Common myeloid progenitor, CD34-positive (primary cell): ENCODE data around the gene FOXP1.

Experiments
- CTCF ChIA-PET: fragments of 350-600 bp; sonication (Branson Sonifier 250); formaldehyde crosslinking; loops from one replicate; lab custom pipeline; 2021; ENCODE audit warnings: antibody characterized with exemption; lab: Charles Lee
- POLR2A ChIA-PET: fragments of 350-600 bp; sonication (Branson Sonifier 250); formaldehyde crosslinking; loops from one replicate; lab custom pipeline; 2021; ENCODE audit warnings: antibody characterized with exemption; lab: Charles Lee
- DNase-seq, 3 donors: peaks; one replicate each; pipeline versions ENCODE4 v3.0.0 to v3.0.0-alpha.2; 2013
- H3K27ac ChIP-seq, 2 experiments: 1 replicate in 1 of 2; 2 replicates in 1 of 2; pipeline ENCODE4 v1.7.0; 2013; ENCODE audit warnings: inconsistent platforms in 2 of 2, low read length in 2 of 2, mild to moderate bottlenecking in 2 of 2, low read depth in 1 of 2, moderate library complexity in 1 of 2; ENCODE audit not compliant: severe bottlenecking in 2 of 2, insufficient read depth in 1 of 2, poor library complexity in 1 of 2
- H3K27me3 ChIP-seq, 5 experiments: replicated peaks in 2 of 5; 1 replicate in 3 of 5; 2 replicates in 2 of 5; pipeline versions ENCODE4 v1.6.1 to v1.7.0; 2013; ENCODE audit warnings: low read length in 4 of 5, mild to moderate bottlenecking in 2 of 5, moderate library complexity in 2 of 5, inconsistent platforms in 1 of 5; ENCODE audit not compliant: insufficient read depth in 5 of 5, control insufficient read depth in 4 of 5
- H3K36me3 ChIP-seq, 4 experiments: 1 replicate in 2 of 4; 2 replicates in 2 of 4; pipeline versions ENCODE4 v1.6.1 to v1.7.0; 2013; ENCODE audit warnings: low read length in 3 of 4, control low read depth in 1 of 4, mild to moderate bottlenecking in 1 of 4; ENCODE audit not compliant: control insufficient read depth in 4 of 4, insufficient read depth in 4 of 4
- H3K4me1 ChIP-seq, 4 experiments: 1 replicate in 3 of 4; 2 replicates in 1 of 4; pipeline versions ENCODE4 v1.6.1 to v1.7.1; 2013; ENCODE audit warnings: low read length in 3 of 4, mild to moderate bottlenecking in 3 of 4, control low read depth in 1 of 4, inconsistent platforms in 1 of 4, moderate library complexity in 1 of 4; ENCODE audit not compliant: control insufficient read depth in 4 of 4, insufficient read depth in 4 of 4; ENCODE audit errors: control extremely low read depth in 1 of 4
- H3K4me3 ChIP-seq, 7 experiments: 1 replicate in 4 of 7; 2 replicates in 3 of 7; pipeline versions ENCODE4 v1.5.1 to v1.7.0; 2013; ENCODE audit warnings: mild to moderate bottlenecking in 7 of 7, low read length in 6 of 7, moderate library complexity in 6 of 7, inconsistent platforms in 2 of 7, low read depth in 2 of 7, control low read depth in 1 of 7; ENCODE audit not compliant: insufficient read depth in 4 of 7, control insufficient read depth in 1 of 7; ENCODE audit errors: extremely low read depth in 1 of 7
- H3K9me3 ChIP-seq, 5 experiments: 1 replicate in 4 of 5; 2 replicates in 1 of 5; pipeline versions ENCODE4 v1.6.1 to v1.7.1; 2013; ENCODE audit warnings: low read length in 4 of 5, mild to moderate bottlenecking in 2 of 5, inconsistent platforms in 1 of 5, low read depth in 1 of 5, moderate library complexity in 1 of 5; ENCODE audit not compliant: control insufficient read depth in 4 of 5, insufficient read depth in 2 of 5; ENCODE audit errors: control extremely low read depth in 1 of 5
- WGBS: methylation state at CpG from one replicate; pipeline ENCODE4 v1.1.5; 2013; ENCODE audit not compliant: insufficient coverage; 5-methylcytosine and 5-hydroxymethylcytosine counted together

FOXP1 gene

DNA sequence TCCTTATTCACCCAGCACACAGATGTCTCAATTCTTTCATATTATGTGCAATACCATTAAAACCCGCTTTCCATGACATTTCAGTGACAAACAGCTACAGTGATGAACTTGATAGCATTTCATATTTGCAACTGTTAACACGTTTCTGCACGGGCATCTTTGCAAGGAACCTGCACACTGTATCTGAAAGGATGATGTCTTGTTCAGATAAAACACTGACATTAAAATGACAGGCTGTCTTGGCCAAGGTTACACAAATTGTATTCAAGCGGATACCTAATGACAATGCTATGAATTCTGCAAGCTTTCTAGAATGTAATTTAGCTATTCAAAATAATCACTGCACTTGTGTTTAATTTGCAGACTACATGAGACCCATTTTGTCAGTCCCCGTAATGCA lies 529.2 kb downstream of the FOXP1 start:
- Histone ChIP-seq H3K4me3 (no peak overlapping the region), H3K27me3 (no peaks in the 10 kb centered on the region), H3K9me3 (no peaks in the 10 kb centered on the region), H3K27ac (no peak overlapping the region), H3K4me1 (peaks cover 6 to 42% (median 30%) of the 10 kb centered on the region in 4 experiments), H3K36me3 (peaks cover 0 to 47% (median 22%) of the 10 kb centered on the region in 4 experiments)
- ChIA-PET CTCF (interaction anchor here (0.8 kb wide), 1 partner anchor 9 kb away, joined by 3 read pairs; no protein-coding TSS in a partner anchor), POLR2A (no interaction called here)
- no peak for DNase-seq
- WGBS = 100% methylated on average over 3 of the region's 5 CpGs

DNA sequence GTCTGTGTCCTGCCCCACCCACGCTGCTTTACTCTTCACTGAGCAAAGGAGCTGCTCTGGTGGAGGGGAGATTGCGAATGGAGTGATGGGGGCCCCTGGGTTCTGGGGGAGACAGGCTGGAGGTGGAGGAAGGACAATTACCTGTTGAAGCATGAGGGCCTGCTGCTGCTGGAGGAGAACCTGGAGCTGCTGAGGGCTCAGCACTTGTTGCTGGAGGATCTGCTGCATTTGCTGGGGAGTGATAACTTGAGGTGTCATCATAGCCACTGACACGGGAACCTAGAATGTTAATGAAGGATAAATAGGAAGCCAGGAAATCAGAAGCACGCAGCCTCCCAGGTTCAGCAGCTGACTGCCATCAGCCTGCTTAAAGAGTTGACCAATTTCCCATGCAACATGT lies 530.0 kb downstream of the FOXP1 start:
- POLR2A ChIA-PET = no interaction called here
- peaks cover 6 to 43% (median 33%) of the 10 kb centered on the region in 4 experiments for H3K4me1 ChIP-seq
- H3K4me3 ChIP-seq = no peak overlapping the region
- CTCF ChIA-PET = interaction anchor here (1.0 to 4.5 kb wide), 2 partner anchors 8 to 17 kb away, joined by 3 to 17 read pairs; no protein-coding TSS in a partner anchor
- no peaks in the 10 kb centered on the region for H3K9me3 ChIP-seq
- 94% methylated on average over 3 of the region's 4 CpGs for WGBS
- peaks cover 3 to 54% (median 28%) of the 10 kb centered on the region in 4 experiments for H3K36me3 ChIP-seq
- DNase-seq = no peak
- H3K27ac ChIP-seq = no peak overlapping the region
- no peaks in the 10 kb centered on the region for H3K27me3 ChIP-seq

DNA sequence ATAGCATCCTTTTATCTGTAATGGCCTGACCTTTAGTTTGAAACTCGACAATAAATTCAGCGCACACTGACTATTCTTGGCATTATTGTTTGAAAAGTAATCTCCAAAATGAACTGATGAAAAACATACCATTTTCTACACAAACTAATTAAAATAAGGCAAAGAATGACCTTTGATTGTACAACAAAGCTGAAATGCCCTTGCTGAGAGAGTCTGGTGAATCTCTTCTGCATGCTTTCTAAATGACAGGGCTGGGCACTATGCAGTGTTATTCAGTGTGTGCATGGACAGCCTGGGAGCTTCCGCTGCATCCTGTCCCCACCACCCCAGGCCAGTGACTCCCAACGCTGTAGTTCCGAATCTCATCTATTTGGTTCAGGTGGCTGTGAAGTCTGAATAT lies 530.8 kb downstream of the FOXP1 start:
- POLR2A ChIA-PET = interaction anchor here (1.5 kb wide), 1 partner anchor 9 kb away, joined by 4 read pairs; no protein-coding TSS in a partner anchor
- H3K4me1 ChIP-seq = peaks cover 6 to 42% (median 30%) of the 10 kb centered on the region in 4 experiments
- WGBS = 100% methylated on average over 3 of the region's 5 CpGs

DNA sequence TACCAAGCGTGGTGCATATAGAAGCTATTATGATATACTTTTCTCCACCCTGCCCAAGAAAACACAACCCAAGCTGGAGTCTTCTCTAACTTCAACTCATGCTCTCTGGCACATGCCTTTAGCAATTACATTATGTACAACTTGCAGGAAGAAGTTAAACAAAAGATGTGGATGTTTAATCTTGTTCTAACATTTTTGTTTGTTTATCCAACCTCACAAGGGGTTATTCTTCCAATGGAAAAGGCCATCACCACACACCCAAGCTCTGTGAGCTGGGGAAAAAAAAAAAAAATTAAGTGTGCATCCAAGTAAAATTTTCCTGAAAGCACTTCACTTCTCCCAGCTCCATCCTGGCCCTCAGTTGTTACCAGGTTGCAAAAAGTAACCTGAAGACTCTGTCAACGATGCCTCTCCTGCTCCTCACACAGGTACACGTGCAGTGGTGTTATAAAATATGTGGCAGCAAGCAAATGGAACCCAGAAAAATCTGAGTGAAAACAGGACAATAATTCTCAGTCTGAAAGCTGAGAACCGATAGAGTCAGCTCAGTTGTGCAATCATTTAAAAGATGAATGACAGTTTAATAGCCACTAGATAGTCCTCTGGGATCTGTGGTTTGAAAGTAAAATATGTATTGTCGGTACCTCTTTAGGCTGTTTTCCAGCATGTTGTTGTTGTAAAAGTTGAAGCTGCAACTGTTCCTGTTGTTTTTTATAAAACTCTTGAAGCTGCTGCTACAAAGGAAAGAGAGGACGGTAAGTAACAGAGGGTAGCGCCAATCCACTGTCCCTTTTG lies 531.4 kb downstream of the FOXP1 start:
- CTCF ChIA-PET = interaction anchor here (0.9 to 4.5 kb wide), 5 partner anchors 10 to 29 kb away, joined by 3 to 17 read pairs (median 5); no protein-coding TSS in a partner anchor
- WGBS = 81% methylated on average over 5 of the region's 7 CpGs
- Histone ChIP-seq H3K4me3 (no peak overlapping the region), H3K27ac (no peak overlapping the region), H3K36me3 (peaks cover 3 to 59% (median 29%) of the 10 kb centered on the region in 4 experiments), H3K4me1 (peaks cover 6 to 38% (median 29%) of the 10 kb centered on the region in 4 experiments), H3K27me3 (no peaks in the 10 kb centered on the region), H3K9me3 (no peaks in the 10 kb centered on the region)
- POLR2A ChIA-PET = interaction anchor here (1.5 kb wide), 1 partner anchor 9 kb away, joined by 4 read pairs; no protein-coding TSS in a partner anchor
- DNase-seq = no peak

More for the DNA sequence above, 530.8 kb downstream of the FOXP1 start:
- Histone ChIP-seq H3K36me3 (peaks cover 3 to 58% (median 28%) of the 10 kb centered on the region in 4 experiments), H3K4me3 (no peak overlapping the region), H3K27ac (no peak overlapping the region), H3K9me3 (no peaks in the 10 kb centered on the region), H3K27me3 (no peaks in the 10 kb centered on the region)
- no peak for DNase-seq
- CTCF ChIA-PET = interaction anchor here (1.6 to 4.5 kb wide), 2 partner anchors 9 to 17 kb away, joined by 5 to 17 read pairs; no protein-coding TSS in a partner anchor

DNA sequence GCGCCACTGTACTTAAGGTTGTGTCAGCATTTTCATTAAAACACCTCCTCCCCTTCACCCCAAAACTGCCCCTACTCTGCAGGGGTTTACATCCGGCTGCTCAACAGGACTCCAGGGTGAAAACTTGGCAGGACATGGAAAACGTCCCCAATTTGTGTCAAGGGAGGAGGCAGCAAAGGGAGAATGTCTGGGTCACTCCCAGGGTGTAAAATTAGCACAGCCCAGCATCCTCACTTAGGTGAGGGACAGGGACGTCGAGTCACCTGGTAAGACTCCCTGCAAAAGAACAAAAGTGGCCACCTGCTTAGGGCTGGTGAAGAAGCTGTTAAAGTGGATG lies 532.3 kb downstream of the FOXP1 start:
- peaks cover 3 to 68% (median 33%) of the 10 kb centered on the region in 4 experiments for H3K36me3 ChIP-seq
- CTCF ChIA-PET = interaction anchor here (1.3 to 4.5 kb wide), 3 partner anchors 10 to 23 kb away, joined by 3 to 17 read pairs (median 3); no protein-coding TSS in a partner anchor
- peaks cover 6 to 30% (median 26%) of the 10 kb centered on the region in 4 experiments for H3K4me1 ChIP-seq
- no peak for DNase-seq
- H3K4me3 ChIP-seq = no peak overlapping the region
- H3K9me3 ChIP-seq = no peaks in the 10 kb centered on the region
- 82% methylated on average over 3 of the region's 5 CpGs for WGBS
- H3K27ac ChIP-seq = no peak overlapping the region
- POLR2A ChIA-PET = interaction anchor here (0.6 kb wide), 1 partner anchor 11 kb away, joined by 3 read pairs; no protein-coding TSS in a partner anchor
- no peaks in the 10 kb centered on the region for H3K27me3 ChIP-seq

DNA sequence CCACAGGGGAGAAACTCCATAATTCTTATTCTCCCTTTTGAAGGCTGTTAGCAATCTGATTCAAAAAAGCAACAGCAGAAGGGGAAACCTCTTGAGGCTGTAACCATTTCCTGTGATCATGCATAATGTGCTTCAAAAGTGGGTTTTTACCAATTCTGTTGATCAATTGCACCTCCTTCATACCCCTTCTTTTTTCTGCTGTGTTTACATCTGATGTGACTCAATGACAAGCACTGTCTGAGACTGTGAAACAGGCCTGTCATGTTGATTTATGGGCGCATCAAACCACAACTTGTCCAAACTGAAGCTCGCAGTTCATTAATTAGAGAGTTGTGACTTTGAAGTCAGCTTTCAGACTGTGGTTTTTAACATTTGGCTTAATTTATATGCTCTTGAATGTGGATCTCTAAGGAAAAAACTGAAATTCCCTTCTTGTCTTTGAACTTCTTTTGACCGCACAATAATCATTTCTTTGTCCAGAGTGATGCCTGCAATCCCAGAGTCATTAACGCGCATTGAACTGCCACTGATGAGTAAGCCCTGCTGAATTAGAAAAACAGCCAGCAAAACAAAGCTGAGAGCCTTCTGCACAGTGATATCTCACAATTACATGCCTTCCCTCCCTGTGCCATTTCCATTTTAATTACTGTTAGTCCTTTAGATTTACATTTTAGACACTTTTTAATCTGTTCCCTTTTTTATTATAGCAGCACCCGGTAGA lies 532.8 kb downstream of the FOXP1 start:
- ChIA-PET CTCF (interaction anchor here (1.3 to 4.5 kb wide), 3 partner anchors 10 to 23 kb away, joined by 3 to 17 read pairs (median 3); no protein-coding TSS in a partner anchor), POLR2A (interaction anchor here (0.6 kb wide), 1 partner anchor 12 kb away, joined by 3 read pairs; no protein-coding TSS in a partner anchor)
- DNase-seq = peak; percentile 36 to 85 (median 81)
- Histone ChIP-seq H3K4me1 (peaks cover 6 to 33% (median 26%) of the 10 kb centered on the region in 4 experiments), H3K36me3 (peaks cover 3 to 71% (median 37%) of the 10 kb centered on the region in 4 experiments), H3K4me3 (peak overlapping the region in 2 of 7 experiments; percentile 1 to 43), H3K9me3 (no peaks in the 10 kb centered on the region), H3K27me3 (no peaks in the 10 kb centered on the region), H3K27ac (no peak overlapping the region)
- 32% methylated on average over 5 of the region's 6 CpGs for WGBS
